ENCODE results near the gene KBTBD8.

GRCh38 chr3:66998904-66999235 is 763 bp downstream of the KBTBD8 start:
- TF ChIP-seq CTCF (IDR thresholded peaks at IDR 0.05; ENCODE audit: low read length) (no peak), EZH2 (optimal IDR thresholded peaks at IDR 0.05; ENCODE audit: low read depth, low read length) (no peak), EZH2phosphoT487 (IDR thresholded peaks at IDR 0.05; ENCODE audit: low read length) (no peak)
